Tibial nerve (tissue), 4 donors: ENCODE data around the gene ZNF260. TPM values are rescaled to one million over a fixed set of nuclear protein-coding genes. Genes with fewer than 3 reads are reported as not detected.
A peak's percentile ranks its signal among the peaks of the same experiment; 100 is the strongest.

Experiments used
- DNase-seq, 2 donors: peaks; one replicate each; pipeline ENCODE4 v3.0.0-alpha.2; 2019; ENCODE audit warnings: low spot score in 2 of 2
- H3K27ac ChIP-seq, 4 donors: fragments of 200-600 bp; sonication (generic) in 3 of 4; one replicate each; pipeline ENCODE4 v1.5.1; 2017 to 2019; ENCODE audit warnings: mild to moderate bottlenecking in 1 of 4
- H3K27me3 ChIP-seq, 2 donors: fragments of 200-600 bp; sonication (generic) in 1 of 2; one replicate each; pipeline versions ENCODE4 v1.5.1 to v1.6.0; 2017 to 2019
- H3K36me3 ChIP-seq, 3 donors: fragments of 200-600 bp; sonication (generic); one replicate each; pipeline ENCODE4 v1.5.1; 2018 to 2019
- H3K4me1 ChIP-seq, 4 donors: fragments of 200-600 bp; sonication (generic) in 3 of 4; one replicate each; pipeline ENCODE4 v1.5.1; 2017 to 2019
- H3K4me3 ChIP-seq, 4 donors: fragments of 200-600 bp; sonication (generic) in 3 of 4; one replicate each; pipeline ENCODE4 v1.5.1; 2017 to 2019; ENCODE audit warnings: mild to moderate bottlenecking in 1 of 4, moderate library complexity in 1 of 4
- H3K9me3 ChIP-seq, 4 donors: fragments of 200-600 bp; sonication (generic) in 3 of 4; one replicate each; pipeline ENCODE4 v1.5.1; 2017 to 2019
- CTCF ChIP-seq, 5 experiments: fragments of 200-600 bp in 3 of 5; fragments of 450-650 bp in 2 of 5; sonication (generic) in 3 of 5; IDR thresholded peaks; one replicate each; pipeline ENCODE4 v1.5.1; 2016 to 2019; ENCODE audit warnings: antibody characterized with exemption in 5 of 5, mild to moderate bottlenecking in 3 of 5, moderate library complexity in 2 of 5
- EP300 ChIP-seq, 2 donors: sonication (generic); formaldehyde crosslinking; IDR thresholded peaks; one replicate each; pipeline ENCODE4 v1.6.1; 2017; ENCODE audit warnings: antibody characterized with exemption in 2 of 2, mild to moderate bottlenecking in 1 of 2
- POLR2A ChIP-seq, 2 donors: fragments of 450-650 bp; IDR thresholded peaks; one replicate each; pipeline ENCODE4 v1.6.1; 2017; ENCODE audit warnings: antibody characterized with exemption in 2 of 2, mild to moderate bottlenecking in 2 of 2, moderate library complexity in 2 of 2
- WGBS, 2 donors: methylation state at CpG; one replicate each; pipeline ENCODE4 v1.1.5; 2018; 5-methylcytosine and 5-hydroxymethylcytosine counted together
- total RNA-seq, 4 donors: library from RNA; depleted of rRNA; stranded (reverse); fragments of >200 nt; gene quantifications; one replicate each; pipeline ENCODE4 v1.1.0, GENCODE V29; 2016

ZNF260 gene
- total RNA-seq = 10 to 100 TPM; 10.5 to 41.1 (median 15.1) TPM

GRCh38 chr19:36528194-36528920, at the start of gene ZNF260:
ZNF260 (minus strand) TSS chr19:36528271; CDS start chr19:36515238, 13,033 bp downstream.
- TF ChIP-seq CTCF (IDR thresholded peaks at IDR 0.05) (peak in 2 of 5 experiments; percentile 23 to 48), EP300 (IDR thresholded peaks at IDR 0.05) (peak; percentile 45 to 91), POLR2A (IDR thresholded peaks at IDR 0.05) (peak in 1 of 2 donors; percentile 57)

GRCh38 chr19:36577271-36577996, 49.4 kb upstream of the ZNF260 start:
- Histone ChIP-seq H3K4me3 (no peak overlapping the region), H3K36me3 (peaks cover 8 to 75% (median 19%) of the 10 kb centered on the region in 3 donors), H3K27ac (no peak overlapping the region), H3K4me1 (peaks cover 0 to 16% (median 4%) of the 10 kb centered on the region in 4 donors), H3K9me3 (peaks cover 0 to 61% (median 16%) of the 10 kb centered on the region in 4 donors), H3K27me3 (no peaks in the 10 kb centered on the region)
- TF ChIP-seq POLR2A (IDR thresholded peaks at IDR 0.05) = no peak
- TF ChIP-seq CTCF (IDR thresholded peaks at IDR 0.05) = no peak
- no peak for TF ChIP-seq EP300 (IDR thresholded peaks at IDR 0.05)
- WGBS, 2 donors = 95 to 97% methylated on average over 3 of the region's 3 CpGs
- DNase-seq = no peak

More at GRCh38 chr19:36528194-36528920, at the start of gene ZNF260:
- peaks cover 0 to 26% (median 7%) of the 10 kb centered on the region in 4 donors for H3K4me1 ChIP-seq
- WGBS, 2 donors = 0% methylated on average over 55 of the region's 55 CpGs
- H3K27ac ChIP-seq = peak within 1 kb of the TSS; percentile 86 to 92 (median 90)
- peak within 1 kb of the TSS; percentile 53 to 83 (median 74) for H3K4me3 ChIP-seq
- peaks cover 0 to 62% (median 14%) of the 10 kb centered on the region in 3 donors for H3K36me3 ChIP-seq
- peak; percentile 89 to 95 for DNase-seq
- H3K27me3 ChIP-seq = no peaks in the 10 kb centered on the region
- peaks cover 0 to 71% (median 19%) of the 10 kb centered on the region in 4 donors for H3K9me3 ChIP-seq

GRCh38 chr19:36574741-36575140, 46.7 kb upstream of the ZNF260 start:
- H3K27me3 ChIP-seq = no peaks in the 10 kb centered on the region
- peaks cover 8 to 73% (median 16%) of the 10 kb centered on the region in 3 donors for H3K36me3 ChIP-seq
- no peak overlapping the region for H3K4me3 ChIP-seq
- H3K4me1 ChIP-seq = peaks cover 0 to 23% (median 7%) of the 10 kb centered on the region in 4 donors
- 66 to 74% methylated on average over 2 of the region's 2 CpGs for WGBS, 2 donors
- TF ChIP-seq EP300 (IDR thresholded peaks at IDR 0.05) (no peak), CTCF (IDR thresholded peaks at IDR 0.05) (no peak), POLR2A (IDR thresholded peaks at IDR 0.05) (no peak)
- H3K9me3 ChIP-seq = peaks cover 0 to 51% (median 8%) of the 10 kb centered on the region in 4 donors
- DNase-seq = no peak
- H3K27ac ChIP-seq = no peak overlapping the region

GRCh38 chr19:36573895-36574720, 46.0 kb upstream of the ZNF260 start:
- Histone ChIP-seq H3K4me1 (peaks cover 0 to 23% (median 7%) of the 10 kb centered on the region in 4 donors), H3K4me3 (peak overlapping the region; percentile 70 to 99 (median 90)), H3K36me3 (peaks cover 8 to 73% (median 17%) of the 10 kb centered on the region in 3 donors), H3K27me3 (no peaks in the 10 kb centered on the region), H3K27ac (peak overlapping the region in 3 of 4 donors; percentile 87 to 95 (median 91)), H3K9me3 (peaks cover 0 to 52% (median 8%) of the 10 kb centered on the region in 4 donors)
- no peak for DNase-seq
- WGBS, 2 donors = 27 to 30% methylated on average over 18 of the region's 18 CpGs
- TF ChIP-seq EP300 (IDR thresholded peaks at IDR 0.05) (no peak), CTCF (IDR thresholded peaks at IDR 0.05) (no peak), POLR2A (IDR thresholded peaks at IDR 0.05) (no peak)
